ENCODE data around the gene TXNL4A.

Gene TXNL4A

DNA sequence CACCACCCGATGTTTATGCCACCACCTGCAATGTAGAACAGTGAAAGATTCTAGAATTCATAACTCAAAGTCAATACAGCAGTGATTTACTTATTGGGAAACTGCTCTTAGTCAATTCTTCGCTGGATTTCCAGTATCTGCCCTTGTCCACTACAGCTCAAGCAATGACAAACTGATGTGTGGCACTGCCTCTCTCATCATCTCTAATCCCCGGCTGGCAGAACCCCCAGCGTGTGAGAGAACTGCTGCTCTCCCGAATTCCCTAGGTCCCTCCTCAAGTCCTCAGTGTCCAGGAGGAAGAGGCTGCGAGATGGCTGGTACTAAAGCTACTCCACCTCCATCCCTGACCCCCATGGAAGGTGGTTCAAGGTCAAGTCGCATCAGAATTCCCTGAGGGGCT, 1.6 kb downstream of the TXNL4A start:
- no peak overlapping the region; the same call in 1 of the 2 replicates for H3K27ac ChIP-seq (replicated peaks)
- no peak for DNase-seq (ENCODE audit: low read depth in 1 of 2, low spot score in 1 of 2)
- TF ChIP-seq POLR2AphosphoS5 (IDR thresholded peaks at IDR 0.05; ENCODE audit: low read depth) = no peak
- no peak for TF ChIP-seq SPI1 (IDR thresholded peaks at IDR 0.05; ENCODE audit: borderline replicate concordance, low read depth)
- TF ChIP-seq, protein P1, sequence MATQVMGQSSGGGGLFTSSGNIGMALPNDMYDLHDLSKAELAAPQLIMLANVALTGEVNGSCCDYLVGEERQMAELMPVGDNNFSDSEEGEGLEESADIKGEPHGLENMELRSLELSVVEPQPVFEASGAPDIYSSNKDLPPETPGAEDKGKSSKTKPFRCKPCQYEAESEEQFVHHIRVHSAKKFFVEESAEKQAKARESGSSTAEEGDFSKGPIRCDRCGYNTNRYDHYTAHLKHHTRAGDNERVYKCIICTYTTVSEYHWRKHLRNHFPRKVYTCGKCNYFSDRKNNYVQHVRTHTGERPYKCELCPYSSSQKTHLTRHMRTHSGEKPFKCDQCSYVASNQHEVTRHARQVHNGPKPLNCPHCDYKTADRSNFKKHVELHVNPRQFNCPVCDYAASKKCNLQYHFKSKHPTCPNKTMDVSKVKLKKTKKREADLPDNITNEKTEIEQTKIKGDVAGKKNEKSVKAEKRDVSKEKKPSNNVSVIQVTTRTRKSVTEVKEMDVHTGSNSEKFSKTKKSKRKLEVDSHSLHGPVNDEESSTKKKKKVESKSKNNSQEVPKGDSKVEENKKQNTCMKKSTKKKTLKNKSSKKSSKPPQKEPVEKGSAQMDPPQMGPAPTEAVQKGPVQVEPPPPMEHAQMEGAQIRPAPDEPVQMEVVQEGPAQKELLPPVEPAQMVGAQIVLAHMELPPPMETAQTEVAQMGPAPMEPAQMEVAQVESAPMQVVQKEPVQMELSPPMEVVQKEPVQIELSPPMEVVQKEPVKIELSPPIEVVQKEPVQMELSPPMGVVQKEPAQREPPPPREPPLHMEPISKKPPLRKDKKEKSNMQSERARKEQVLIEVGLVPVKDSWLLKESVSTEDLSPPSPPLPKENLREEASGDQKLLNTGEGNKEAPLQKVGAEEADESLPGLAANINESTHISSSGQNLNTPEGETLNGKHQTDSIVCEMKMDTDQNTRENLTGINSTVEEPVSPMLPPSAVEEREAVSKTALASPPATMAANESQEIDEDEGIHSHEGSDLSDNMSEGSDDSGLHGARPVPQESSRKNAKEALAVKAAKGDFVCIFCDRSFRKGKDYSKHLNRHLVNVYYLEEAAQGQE (IDR thresholded peaks at IDR 0.05; ENCODE audit: insufficient replicate concordance, low read depth) = no peak
- TF ChIP-seq, protein P2, sequence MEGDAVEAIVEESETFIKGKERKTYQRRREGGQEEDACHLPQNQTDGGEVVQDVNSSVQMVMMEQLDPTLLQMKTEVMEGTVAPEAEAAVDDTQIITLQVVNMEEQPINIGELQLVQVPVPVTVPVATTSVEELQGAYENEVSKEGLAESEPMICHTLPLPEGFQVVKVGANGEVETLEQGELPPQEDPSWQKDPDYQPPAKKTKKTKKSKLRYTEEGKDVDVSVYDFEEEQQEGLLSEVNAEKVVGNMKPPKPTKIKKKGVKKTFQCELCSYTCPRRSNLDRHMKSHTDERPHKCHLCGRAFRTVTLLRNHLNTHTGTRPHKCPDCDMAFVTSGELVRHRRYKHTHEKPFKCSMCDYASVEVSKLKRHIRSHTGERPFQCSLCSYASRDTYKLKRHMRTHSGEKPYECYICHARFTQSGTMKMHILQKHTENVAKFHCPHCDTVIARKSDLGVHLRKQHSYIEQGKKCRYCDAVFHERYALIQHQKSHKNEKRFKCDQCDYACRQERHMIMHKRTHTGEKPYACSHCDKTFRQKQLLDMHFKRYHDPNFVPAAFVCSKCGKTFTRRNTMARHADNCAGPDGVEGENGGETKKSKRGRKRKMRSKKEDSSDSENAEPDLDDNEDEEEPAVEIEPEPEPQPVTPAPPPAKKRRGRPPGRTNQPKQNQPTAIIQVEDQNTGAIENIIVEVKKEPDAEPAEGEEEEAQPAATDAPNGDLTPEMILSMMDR (IDR thresholded peaks at IDR 0.05; ENCODE audit: insufficient read depth, low read length) = no peak
- TF ChIP-seq GABPA (IDR thresholded peaks at IDR 0.05; ENCODE audit: low read depth) = no peak
- no peaks in the 10 kb centered on the region for H3K27me3 ChIP-seq (ENCODE audit: insufficient read depth, poor library complexity, severe bottlenecking)
- peak overlapping the region; percentile 98 for H3K4me3 ChIP-seq (replicated peaks; ENCODE audit: insufficient read depth, low read length)

DNA sequence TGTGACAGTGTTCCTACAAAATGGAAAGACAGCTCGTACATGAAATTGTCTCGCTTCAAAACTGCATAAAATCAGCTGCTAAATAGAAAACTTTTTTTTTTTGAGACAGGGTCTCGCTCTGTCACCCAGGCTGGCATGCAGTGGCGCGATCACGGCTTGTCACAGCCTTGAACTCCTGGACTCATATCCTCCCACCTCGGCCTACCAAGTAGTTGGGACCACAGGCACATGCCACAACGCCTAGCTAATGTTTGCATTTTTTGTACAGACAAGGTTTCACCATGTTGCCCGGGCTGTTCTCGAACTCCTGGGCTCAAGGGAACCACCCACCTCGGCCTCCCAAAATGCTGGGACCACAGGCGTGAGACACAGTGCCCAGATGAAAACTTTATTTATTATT, 3.2 kb downstream of the TXNL4A start:
- TF ChIP-seq, protein P2 (IDR thresholded peaks at IDR 0.05; ENCODE audit: insufficient read depth, low read length) = no peak
- no peak for TF ChIP-seq SPI1 (IDR thresholded peaks at IDR 0.05; ENCODE audit: borderline replicate concordance, low read depth)
- TF ChIP-seq GABPA (IDR thresholded peaks at IDR 0.05; ENCODE audit: low read depth) = no peak
- TF ChIP-seq, protein P1 (IDR thresholded peaks at IDR 0.05; ENCODE audit: insufficient replicate concordance, low read depth) = no peak
- no peak for TF ChIP-seq POLR2AphosphoS5 (IDR thresholded peaks at IDR 0.05; ENCODE audit: low read depth)
- DNase-seq (ENCODE audit: low read depth in 1 of 2, low spot score in 1 of 2) = no peak
- H3K27me3 ChIP-seq (ENCODE audit: insufficient read depth, poor library complexity, severe bottlenecking) = no peaks in the 10 kb centered on the region
- H3K4me3 ChIP-seq (replicated peaks; ENCODE audit: insufficient read depth, low read length) = no peak overlapping the region
- no peak overlapping the region for H3K27ac ChIP-seq (replicated peaks)

DNA sequence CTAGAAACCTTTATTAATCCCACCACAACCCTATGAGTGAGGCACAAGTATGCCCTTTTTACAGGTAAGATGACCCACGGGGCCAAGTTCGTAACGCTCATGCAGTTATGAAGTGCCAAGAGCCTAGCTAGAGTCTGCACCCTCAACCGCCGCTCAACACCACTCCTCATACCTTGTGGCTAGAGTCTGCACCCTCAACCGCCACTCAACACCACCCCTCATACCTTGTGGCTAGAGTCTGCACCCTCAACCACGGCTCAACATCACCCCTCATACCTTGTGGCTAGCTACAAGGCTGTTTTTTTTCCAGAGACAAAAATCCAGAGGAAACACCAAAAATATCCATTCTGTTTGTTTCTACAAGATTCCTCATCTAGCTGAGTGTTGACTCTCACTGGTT, 4.6 kb downstream of the TXNL4A start:
- Histone ChIP-seq H3K4me3 (replicated peaks; ENCODE audit: insufficient read depth, low read length) (no peak overlapping the region), H3K27me3 (ENCODE audit: insufficient read depth, poor library complexity, severe bottlenecking) (no peaks in the 10 kb centered on the region), H3K27ac (replicated peaks) (peak overlapping the region; percentile 66)
- TF ChIP-seq, protein P1 (IDR thresholded peaks at IDR 0.05; ENCODE audit: insufficient replicate concordance, low read depth) = no peak
- no peak for TF ChIP-seq POLR2AphosphoS5 (IDR thresholded peaks at IDR 0.05; ENCODE audit: low read depth)
- TF ChIP-seq, protein P2 (IDR thresholded peaks at IDR 0.05; ENCODE audit: insufficient read depth, low read length) = no peak
- TF ChIP-seq GABPA (IDR thresholded peaks at IDR 0.05; ENCODE audit: low read depth) = no peak
- no peak for TF ChIP-seq SPI1 (IDR thresholded peaks at IDR 0.05; ENCODE audit: borderline replicate concordance, low read depth)
- DNase-seq (ENCODE audit: low read depth in 1 of 2, low spot score in 1 of 2) = no peak

Measured in HL-60 (cell line).